IPS-NIHi7 (cell line): Measurements from ENCODE around the gene NUTM2B.
"Not testable (repeated sequence)": the region's sequence is repeated elsewhere in the genome, so short reads cannot be mapped to it uniquely, and the experiment has no call there.

Source experiments
- DNase-seq: peaks from one replicate; pipeline ENCODE4 v3.0.0; 2012; ENCODE audit warnings: mixed read lengths; ENCODE audit errors: extremely low spot score

NUTM2B gene, protein sequence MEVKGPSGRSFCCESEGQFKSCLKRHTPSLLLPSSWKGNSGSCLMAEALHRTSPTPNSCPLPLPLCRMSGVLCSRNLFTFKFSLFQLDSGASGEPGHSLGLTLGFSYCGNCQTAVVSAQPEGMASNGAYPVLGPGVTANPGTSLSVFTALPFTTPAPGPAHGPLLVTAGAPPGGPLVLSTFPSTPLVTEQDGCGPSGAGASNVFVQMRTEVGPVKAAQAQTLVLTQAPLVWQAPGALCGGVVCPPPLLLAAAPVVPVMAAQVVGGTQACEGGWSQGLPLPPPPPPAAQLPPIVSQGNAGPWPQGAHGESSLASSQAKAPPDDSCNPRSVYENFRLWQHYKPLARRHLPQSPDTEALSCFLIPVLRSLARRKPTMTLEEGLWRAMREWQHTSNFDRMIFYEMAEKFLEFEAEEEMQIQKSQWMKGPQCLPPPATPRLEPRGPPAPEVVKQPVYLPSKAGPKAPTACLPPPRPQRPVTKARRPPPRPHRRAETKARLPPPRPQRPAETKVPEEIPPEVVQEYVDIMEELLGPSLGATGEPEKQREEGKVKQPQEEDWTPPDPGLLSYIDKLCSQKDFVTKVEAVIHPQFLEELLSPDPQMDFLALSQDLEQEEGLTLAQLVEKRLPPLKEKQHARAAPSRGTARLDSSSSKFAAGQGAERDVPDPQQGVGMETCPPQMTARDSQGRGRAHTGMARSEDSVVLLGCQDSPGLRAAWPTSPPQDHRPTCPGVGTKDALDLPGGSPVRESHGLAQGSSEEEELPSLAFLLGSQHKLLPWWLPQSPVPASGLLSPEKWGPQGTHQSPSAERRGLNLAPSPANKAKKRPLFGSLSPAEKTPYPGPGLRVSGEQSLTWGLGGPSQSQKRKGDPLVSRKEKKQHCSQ

DNA sequence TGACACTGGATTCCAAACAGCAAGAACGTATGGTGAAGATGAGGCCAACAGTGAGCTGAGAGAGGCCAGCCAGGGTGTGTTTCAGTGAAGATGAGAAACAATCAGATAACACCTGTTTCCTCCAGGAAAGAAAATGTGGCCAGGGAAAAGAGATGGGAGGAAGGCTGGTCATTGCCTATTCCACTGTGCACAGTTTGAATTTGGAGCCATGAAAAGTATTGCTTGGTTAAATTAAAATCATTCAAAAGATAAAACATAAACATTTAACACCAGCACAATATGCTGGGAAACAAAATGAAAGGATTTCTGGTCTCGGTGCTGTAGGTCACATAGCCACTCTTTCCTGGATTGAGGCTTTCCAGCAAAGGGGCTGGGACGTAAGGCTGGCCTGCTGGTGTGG is at the start of gene NUTM2B:
TSS of gene NUTM2B (plus strand) at position 301 of the 400 bp plus-strand sequence. CDS start 383 bp downstream, outside the sequence.
- not testable (repeated sequence) for DNase-seq

DNA sequence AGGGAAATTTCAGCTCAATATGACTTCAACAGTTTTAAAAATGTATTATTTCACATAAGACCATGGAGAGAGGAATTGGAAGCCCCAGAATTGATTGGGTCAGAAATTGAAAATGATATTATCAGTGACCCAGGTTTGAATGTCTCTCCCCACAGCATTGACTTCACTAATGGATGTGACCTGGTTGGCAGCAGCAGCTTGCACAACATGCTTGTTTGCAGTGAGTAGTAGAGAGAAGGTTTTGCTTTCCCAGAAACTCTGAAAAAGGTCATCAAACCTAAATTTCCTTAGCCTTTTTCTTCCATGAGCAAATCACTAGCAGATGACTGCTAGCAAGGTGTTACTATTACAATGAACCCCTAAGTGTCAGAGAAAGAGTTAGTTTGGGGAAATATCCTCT is 39.7 kb upstream of the NUTM2B start:
- not testable (repeated sequence) for DNase-seq

DNA sequence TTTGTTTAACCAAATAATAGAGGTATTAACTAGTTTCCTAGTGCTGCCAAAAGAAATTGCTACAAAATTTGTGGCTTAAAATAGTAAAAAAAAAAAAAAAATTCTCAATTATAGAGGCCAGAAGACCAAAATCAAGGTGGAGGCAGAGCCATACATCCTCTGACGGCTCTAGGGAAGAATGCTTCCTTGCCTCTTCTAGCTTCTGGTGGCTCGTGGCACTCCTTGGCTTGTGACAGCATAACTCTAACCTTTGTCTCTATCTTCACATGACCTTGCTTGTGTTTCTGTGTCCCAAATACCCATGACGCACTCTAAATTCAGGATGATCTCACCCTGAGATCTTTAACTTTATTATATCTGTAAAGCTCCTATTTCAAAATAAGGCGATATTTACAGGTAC is 38.3 kb upstream of the NUTM2B start:
- not testable (repeated sequence) for DNase-seq

DNA sequence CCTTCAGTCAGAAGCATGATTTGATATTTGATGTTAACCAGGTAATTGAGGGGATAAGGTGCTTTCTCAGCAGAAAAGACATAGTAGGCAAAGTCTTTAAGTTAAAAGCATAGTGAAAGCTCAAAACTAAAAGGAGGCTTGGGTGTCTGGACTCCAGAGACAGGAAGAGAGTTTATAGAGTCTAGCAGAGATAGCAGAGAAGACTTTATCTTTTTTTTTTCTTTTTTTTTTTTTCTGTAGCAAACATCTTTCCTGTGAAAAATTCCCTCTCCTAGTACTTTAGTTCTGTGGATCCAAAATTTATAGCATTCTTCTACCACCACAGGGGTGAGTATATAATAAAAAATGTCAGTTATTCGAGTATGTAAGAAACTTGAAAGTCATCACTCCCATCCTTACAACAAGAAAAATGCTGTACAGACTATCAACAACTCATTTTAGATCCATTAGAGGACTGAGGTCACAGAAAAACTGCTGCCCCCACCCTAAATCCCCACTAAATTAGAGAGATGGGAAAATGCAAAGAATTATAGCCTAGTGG is 33.7 kb upstream of the NUTM2B start:
- DNase-seq = not testable (repeated sequence)

DNA sequence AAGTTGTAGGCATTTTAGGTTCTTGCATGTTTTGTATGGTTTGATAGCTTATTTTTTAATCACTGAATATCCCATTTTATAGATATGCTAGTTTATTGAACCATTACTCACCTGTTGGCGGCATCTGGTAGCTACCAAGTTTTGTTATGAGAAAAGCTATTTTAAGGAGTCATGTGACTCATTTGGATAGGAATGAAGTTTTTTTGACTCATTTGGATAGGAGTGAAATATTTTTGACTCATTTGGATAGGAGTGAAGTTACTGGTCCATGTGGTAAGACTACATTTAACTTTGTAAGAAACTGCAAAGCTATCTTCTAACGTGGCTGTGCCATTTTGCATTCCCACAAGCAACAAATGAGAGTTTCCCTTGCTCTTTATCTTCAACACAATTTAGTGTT is 28.1 kb upstream of the NUTM2B start:
- not testable (repeated sequence) for DNase-seq

DNA sequence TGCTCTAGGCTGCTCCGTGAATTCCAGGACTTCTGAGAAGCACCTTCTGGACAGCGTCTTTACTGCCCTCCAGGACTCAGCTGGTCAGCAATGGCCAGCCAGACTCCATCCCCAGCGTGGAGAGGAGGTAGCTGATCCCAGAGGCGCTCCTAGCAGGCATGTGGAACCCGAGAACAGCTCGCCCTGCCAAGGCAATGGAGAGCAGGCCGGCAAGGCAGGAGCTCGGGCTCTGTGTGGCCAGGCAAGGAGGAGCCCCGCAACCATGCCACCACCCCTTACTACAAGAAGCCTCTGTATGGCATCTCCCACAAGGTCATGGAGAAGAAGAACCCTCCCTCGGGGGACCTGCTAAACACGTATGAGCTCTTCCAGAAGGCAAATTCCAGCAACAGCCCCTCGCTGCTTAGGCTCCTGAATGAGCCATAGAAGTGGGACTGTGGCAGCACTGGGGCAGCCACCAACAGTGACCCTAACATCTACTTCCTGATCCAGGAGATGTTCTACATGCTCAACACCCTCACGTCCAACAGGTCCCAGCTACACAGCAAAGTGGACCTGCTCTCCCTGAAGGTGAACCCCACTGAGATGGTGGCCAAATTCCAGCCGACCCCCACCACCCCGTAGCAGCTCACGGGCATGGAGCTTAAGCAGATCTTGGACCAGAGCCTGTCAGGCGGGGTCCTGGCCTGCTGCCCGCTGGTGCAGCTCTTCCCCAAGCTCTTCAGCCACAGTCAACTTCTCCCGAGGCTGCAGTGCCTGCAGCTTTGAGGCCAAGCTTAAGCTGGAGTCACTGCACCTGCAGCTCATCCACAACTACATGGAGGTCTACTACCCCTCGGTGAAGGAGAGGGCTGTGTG is 19.8 kb upstream of the NUTM2B start:
- DNase-seq = not testable (repeated sequence)

DNA sequence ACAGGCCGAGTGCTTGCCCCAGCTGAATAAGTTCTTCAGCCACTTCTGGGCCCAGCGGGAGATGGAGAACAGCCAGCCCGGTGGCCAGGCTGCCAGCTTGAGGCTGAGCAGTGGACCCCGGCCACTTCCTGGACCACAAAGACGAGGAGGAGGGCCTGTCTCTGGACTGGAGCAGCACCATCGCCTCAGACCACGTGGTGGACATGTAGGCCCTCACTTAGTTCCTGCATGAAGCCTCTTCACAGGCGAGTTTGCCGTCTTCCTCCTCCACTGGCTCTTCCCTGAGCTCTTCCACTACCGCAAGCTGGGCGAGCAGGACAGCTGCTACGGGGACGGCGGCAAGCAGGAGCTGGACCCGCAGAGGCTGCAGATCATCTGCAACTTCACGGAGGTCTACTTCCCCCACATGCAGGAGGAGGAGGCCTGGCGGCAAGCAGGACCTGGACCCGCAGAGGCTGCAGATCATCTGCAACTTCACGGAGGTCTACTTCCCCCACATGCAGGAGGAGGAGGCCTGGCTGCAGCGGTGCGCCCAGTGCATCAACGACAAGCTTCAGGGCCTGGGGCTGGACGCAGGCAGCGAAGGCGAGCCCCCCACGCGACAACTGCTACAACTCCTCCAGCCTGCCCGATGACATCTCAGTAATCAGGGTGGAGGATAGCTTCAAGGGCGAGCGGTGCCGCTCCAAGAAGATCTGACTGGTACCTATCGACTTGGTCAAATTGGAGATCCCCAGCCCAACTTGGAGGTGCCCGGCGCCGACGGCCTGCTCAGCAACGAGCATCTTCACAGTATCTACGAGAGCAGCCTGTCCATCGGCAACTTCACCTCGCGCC is 18.9 kb upstream of the NUTM2B start:
- not testable (repeated sequence) for DNase-seq

DNA sequence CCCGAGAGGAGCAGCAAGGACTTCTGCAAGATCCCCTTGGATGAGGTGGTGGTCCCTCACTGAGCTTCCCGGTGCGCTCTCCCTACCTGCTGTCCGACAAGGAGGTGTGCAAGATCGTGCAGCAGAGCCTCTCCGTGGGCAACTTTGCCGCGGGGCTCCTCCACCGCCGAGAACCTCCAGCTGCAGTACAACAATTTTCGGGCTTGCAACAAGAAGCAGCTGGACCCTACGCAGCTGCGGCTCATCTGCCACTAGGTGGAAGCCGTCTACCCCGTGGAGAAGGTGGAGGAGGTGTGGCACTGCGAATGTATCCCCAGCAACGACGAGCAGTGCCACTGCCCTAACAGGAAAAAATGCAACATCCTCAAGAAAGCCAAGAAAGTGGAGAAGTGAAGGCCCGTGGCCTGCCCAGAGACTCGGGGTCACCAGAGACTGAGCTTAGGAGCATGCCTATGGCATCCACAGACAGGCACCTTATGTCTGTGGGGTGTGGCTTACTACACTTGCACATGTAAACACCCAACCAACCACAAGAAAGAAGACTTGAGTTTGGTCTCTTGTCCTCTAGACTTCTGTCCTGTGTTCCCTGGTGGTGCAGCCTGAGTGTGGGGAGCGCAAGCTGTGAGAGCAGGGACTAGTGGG is 17.9 kb upstream of the NUTM2B start:
- DNase-seq = peak; percentile 18

DNA sequence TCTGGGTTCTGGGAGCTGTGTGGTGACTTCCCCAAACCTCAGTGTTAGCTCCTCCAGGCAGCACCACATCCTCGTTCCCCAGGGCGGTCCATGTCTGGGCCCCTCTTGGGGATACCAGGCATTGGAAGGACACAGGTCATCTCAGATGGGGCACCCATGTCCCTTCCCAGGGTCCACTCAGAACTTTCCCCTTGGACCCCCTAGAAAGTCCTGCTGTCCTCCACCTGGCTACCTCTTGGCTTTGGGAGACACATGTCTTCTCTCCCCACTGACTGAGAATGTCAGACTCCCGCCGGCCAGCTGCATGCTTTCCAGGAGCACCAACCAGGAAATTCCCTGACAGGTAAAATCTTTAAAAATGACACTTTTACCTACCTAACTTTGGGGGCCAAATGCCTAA is 16.4 kb upstream of the NUTM2B start:
- not testable (repeated sequence) for DNase-seq

DNA sequence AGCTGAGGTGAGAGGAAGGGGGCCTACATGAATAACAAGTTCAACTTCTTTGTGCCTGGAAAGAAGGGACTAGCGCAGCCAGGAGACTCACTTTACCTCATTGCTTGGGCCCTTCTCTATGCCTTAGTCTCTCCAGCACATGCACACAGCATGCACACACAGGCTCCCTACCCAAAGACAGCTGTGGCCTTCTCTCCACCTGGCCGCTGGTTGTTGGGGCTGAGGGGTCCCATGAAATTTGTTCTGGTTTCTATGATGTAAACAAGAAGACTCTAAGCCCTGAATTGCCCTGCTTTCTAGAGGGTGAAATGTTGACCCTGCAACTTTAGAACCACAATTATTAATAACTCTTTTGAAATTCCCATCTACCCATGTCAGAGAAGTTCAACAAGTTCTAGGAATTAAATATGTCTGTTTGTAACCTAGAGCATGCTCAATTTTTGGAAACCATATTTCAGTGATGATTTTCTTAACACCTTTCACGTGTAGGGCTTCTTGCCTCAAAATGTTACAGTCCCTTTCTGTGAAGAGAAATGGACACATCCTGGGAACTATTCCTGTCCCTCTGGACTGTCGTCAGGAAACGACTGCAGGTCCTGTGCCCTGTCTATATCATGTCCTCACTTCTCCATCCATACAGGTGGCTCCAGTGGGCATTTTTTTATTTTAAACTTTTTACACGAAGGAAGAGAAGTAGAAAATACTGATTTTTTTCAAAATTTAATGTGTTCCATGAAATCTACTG is 15.4 kb upstream of the NUTM2B start:
- DNase-seq = not testable (repeated sequence)

DNA sequence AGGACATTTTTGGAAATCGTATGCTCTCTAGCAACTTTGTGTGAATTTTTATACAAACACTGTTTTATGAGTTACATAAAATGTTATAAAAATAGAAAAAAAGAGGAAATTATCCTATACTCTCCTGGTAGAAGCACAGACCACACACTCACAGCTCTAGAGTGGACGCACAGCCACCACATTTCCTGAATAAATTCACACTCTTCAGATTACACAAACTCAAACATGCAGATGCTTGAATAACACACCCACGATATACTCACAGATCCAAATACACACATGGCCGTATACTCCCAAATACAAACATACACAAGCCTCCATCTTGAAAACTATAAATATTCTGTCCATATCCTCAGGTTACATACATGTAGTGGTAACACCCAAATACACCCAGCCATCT is 14.2 kb upstream of the NUTM2B start:
- not testable (repeated sequence) for DNase-seq

DNA sequence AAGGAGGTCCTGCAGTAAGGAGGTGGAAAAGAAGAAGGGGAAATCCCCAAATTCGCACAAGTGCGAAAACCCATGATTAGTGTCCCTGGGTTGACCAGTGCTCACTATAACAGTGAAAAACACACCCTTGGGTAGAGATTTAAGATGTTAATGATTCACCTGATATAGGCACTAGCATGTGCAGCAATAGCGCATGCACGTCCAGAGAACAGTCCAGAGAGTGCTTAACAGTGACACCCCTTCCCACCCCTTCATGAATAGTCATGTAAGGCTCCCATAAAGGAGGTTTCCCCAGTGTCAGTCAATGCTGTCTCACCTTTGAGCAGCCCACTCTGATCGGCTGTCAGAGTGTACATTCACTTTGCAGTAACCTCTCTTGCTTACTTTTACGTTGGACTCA is 6.4 kb upstream of the NUTM2B start:
- not testable (repeated sequence) for DNase-seq

DNA sequence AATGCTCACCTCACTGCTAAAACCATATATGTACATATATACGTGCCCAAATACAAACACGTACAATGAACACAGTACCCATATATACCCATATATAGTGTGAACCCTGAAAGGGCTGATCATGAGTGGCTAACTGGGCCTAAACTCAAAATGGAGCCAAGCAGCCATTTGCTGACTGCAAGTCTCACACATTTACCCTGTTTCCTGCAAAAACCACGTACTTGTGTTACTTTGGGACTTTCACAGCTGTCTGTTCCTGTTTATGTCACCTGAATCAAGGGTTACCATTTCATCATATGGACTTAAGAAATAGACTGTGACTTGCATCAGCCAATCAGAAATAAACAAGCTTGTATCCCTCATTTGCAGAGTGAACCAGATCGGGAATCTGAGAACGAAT is 5.9 kb upstream of the NUTM2B start:
- DNase-seq = not testable (repeated sequence)

DNA sequence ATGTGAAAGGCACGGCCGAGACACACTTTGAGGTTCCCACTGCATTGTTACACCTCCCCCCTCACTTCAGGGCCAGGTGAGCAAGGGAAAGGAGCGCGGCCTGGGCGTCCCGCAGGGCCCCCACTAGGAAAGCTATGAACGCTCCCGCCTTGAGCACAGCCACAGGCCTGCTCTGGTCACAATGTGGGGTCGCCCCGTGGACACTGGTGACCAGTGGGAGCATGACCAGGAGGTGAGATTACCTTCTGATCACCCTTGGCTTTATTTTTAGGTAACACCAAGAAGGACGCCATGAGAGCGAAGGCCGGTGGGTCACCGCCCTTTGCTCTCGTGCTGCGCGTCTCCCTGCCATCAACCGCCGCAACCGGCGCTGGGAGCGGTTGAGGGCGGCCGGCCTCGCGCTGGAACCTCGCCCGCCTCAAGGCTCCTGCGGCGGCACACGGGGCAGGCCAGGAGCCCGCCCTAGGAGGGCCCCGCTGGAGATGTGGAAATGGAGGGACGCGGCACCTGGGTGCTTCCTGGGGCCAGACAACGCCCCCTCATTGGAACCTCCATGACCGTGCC is 2.6 kb upstream of the NUTM2B start:
- not testable (repeated sequence) for DNase-seq

DNA sequence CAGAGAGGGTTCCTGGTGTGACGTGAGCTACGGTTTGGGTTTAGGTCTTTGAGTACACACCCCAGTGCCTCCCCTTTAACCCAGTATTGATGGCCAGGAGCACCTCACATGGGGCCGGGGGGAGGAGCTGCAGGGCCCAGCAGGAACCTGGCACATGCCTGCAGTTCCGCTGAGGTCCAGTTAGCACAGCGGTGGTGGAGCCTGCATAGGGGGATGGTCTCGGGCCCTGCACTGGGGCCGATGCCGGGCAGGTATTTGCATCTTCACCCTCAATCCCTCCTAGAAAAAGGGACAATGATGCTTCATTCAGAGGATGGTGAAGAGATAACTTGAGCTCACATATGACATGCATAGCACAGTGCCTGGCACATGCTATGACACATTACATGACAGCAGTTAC is 4.0 kb downstream of the NUTM2B start:
- DNase-seq = not testable (repeated sequence)

DNA sequence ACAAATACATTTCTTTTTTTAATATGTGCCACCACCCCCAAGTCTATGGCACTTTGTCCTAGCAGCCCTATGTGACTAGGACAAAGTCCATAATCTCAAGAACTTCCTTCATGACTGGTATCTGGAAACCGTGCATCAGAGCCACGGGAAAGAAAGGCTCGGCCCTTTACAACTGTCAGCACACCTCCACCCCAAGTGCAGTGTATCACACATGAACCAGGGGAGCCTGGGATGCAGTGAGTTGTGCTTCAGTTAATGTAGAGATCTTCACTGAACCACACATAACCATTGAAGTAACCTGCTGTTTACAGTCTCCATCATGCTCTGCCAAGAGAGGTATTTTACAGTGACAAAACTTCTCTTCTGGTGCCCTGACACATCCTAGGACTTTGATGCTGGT is 11.9 kb downstream of the NUTM2B start:
- not testable (repeated sequence) for DNase-seq

DNA sequence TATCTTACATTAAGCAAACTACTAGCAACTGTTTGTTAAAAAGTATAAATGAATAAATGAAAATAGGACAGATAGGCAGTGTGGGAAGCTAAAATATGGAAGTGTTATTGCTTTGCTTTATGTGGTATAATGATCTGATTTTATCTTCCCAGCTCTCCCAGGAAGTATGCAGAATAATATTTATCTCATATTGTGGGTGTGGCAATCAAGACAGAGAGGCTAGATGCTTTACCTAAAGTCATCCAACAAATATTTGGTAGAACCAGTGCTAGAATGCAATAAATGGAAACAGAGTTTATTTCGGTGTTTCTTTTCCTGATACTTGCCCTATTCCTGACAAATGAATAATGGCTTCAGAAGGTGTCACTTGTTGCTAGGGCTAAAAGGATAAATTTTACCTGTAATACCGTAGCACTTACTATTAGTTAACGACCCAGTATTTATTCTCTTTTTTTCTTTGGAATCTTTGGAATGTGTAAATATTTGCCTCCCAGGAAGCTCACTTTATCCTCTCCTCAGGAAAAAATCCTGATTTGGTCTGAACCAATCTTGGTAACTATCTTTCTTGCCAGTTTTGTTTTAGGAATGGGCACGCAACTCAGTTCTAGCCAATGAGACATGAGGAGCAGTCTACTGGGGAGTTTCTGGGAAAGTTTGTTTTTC is 14.0 kb downstream of the NUTM2B start:
- not testable (repeated sequence) for DNase-seq

DNA sequence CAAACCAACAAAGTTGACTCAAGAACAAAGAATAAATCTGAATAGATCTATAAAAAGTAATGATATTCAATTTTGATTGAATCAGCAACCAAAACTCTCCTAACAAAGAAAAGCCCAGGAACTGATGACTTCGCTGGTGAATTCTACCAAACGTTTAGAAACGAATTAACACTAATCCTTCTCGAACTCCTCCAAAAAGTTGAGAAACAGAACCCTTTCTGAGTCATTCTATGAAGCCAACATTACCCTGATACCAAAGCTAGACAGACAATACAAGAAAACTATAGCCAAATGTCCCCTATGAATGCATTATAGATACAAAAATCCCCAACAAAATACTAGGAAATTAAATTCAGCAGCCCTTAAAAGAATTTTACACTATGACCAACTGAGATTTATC is 17.0 kb downstream of the NUTM2B start:
- not testable (repeated sequence) for DNase-seq
